CD4-positive, alpha-beta T cell treated with Interleukin-12 subunit alpha and Interleukin-12 subunit beta, for 1 hour (primary cell): ENCODE results near the gene P4HA2.

Experiments used
- DNase-seq: peaks from one replicate; pipeline ENCODE4 v3.0.0-alpha.2; 2020

The P4HA2 gene

GRCh38 chr5:132227485-132228240, at the start of gene P4HA2:
Gene P4HA2 (minus strand): TSS chr5:132227853. CDS start chr5:132218626, 9,227 bp downstream.
- DNase-seq, result peak; percentile 47

- DNase-seq, result no peak
Observed at GRCh38 chr5:132277256-132277655, 49.6 kb upstream of the P4HA2 start.

GRCh38 chr5:132275367-132276220, 47.9 kb upstream of the P4HA2 start:
- DNase-seq, result no peak

- DNase-seq, result no peak
Observed at GRCh38 chr5:132274050-132274792, 46.6 kb upstream of the P4HA2 start.

GRCh38 chr5:132273631-132274030, 46.0 kb upstream of the P4HA2 start:
- DNase-seq, result no peak

- DNase-seq, result peak; percentile 58
Observed at GRCh38 chr5:132272311-132273210, 44.9 kb upstream of the P4HA2 start.

GRCh38 chr5:132271251-132272246, 43.9 kb upstream of the P4HA2 start:
- DNase-seq, result peak; percentile 6

GRCh38 chr5:132270706-132271105, 43.1 kb upstream of the P4HA2 start:
- DNase-seq, result no peak

GRCh38 chr5:132270335-132270665, 42.6 kb upstream of the P4HA2 start:
- no peak for DNase-seq

- no peak for DNase-seq
Observed at GRCh38 chr5:132269635-132270334, 42.1 kb upstream of the P4HA2 start.

GRCh38 chr5:132268769-132269551, 41.3 kb upstream of the P4HA2 start:
- DNase-seq, result no peak

GRCh38 chr5:132267931-132268768, 40.5 kb upstream of the P4HA2 start:
- DNase-seq, result no peak

- no peak for DNase-seq
Observed at GRCh38 chr5:132267166-132267739, 39.6 kb upstream of the P4HA2 start.

GRCh38 chr5:132266836-132267160, 39.1 kb upstream of the P4HA2 start:
- no peak for DNase-seq

GRCh38 chr5:132266031-132266835, 38.6 kb upstream of the P4HA2 start:
- DNase-seq, result no peak

- no peak for DNase-seq
Observed at GRCh38 chr5:132265336-132266030, 37.8 kb upstream of the P4HA2 start.
